GM13976 (cell line): ENCODE data around the gene TMEM176A.

Experiments
- DNase-seq: peaks from one replicate; pipeline ENCODE4 v3.0.0; 2012; ENCODE audit warnings: low spot score
- CTCF ChIP-seq: IDR thresholded peaks from 2 replicates; pipeline ENCODE4 v1.5.1; 2012; ENCODE audit warnings: borderline replicate concordance, mild to moderate bottlenecking; ENCODE audit not compliant: insufficient read depth; ENCODE audit errors: extremely low read depth, missing control alignments, control extremely low read depth
- in situ Hi-C: fragments of 300-500 bp; cut with MboI; formaldehyde crosslinking; loops from one replicate; pipeline ENCODE4 v1.12.0; 2022; ENCODE audit warnings: low sequenced_read_pairs, mixed read lengths, inconsistent platforms; ENCODE audit not compliant: unreplicated experiment

The TMEM176A gene

GRCh38 chr7:150793569-150794238 is 6.9 kb upstream of the TMEM176A start:
- in situ Hi-C loops: no loop called here
- no peak for DNase-seq
- TF ChIP-seq CTCF: no peak

GRCh38 chr7:150797661-150798060 is 2.9 kb upstream of the TMEM176A start:
- in situ Hi-C loops: no loop called here
- DNase-seq: no peak
- no peak for TF ChIP-seq CTCF

GRCh38 chr7:150799156-150799555 is 1.4 kb upstream of the TMEM176A start:
- no peak for TF ChIP-seq CTCF
- in situ Hi-C loops: no loop called here
- DNase-seq: no peak

GRCh38 chr7:150799741-150800580 is 608 bp upstream of the TMEM176A start, which contains the start of gene TMEM176B:
Gene TMEM176B (minus strand): TSS chr7:150800364. CDS start chr7:150796569, 3,795 bp downstream.
- TF ChIP-seq CTCF: no peak
- in situ Hi-C loops: no loop called here
- DNase-seq: peak; percentile 41

GRCh38 chr7:150801242-150801945 is 825 bp downstream of the TMEM176A start:
- TF ChIP-seq CTCF: no peak
- in situ Hi-C loops: no loop called here
- peak; percentile 37 for DNase-seq
